A549 treated with Mapracorat at 1 μM for 4 hours (cell line): ENCODE measurements around the gene LRRC8C. TPM values are rescaled to one million over a fixed set of nuclear protein-coding genes. Genes with fewer than 3 reads are reported as not detected.

Experiments
- total RNA-seq: library from RNA; stranded (reverse); fragments of 200-300 nt; extraction: Qiagen RNA extraction; gene quantifications from 5 replicates; pipeline ENCODE4 v1.2.3, GENCODE V29; 2022

LRRC8C gene
- total RNA-seq, result 9.2 to 11.9 TPM (median 11.6 TPM) in 5 replicates

GRCh38 chr1:89632657-89633247 lies at the start of gene LRRC8C:
TSS of gene LRRC8C (plus strand) at chr1:89633120. CDS start at chr1:89686474, 53,354 bp downstream.

Other genes starting within 250 kb of the LRRC8C start
- 3.1 to 4.6 TPM (median 4.0 TPM) in 5 replicates for gene LRRC8B, start 108.3 kb upstream of the LRRC8C start, total RNA-seq
- 30.8 to 37.7 TPM (median 34.6 TPM) in 5 replicates for gene LRRC8D, start 187.9 kb downstream of the LRRC8C start, total RNA-seq